Gastrocnemius medialis (tissue), 4 donors: ENCODE measurements around the gene SLC66A3. TPM values are rescaled to one million over a fixed set of nuclear protein-coding genes. Genes with fewer than 3 reads are reported as not detected.

Experiments
- ATAC-seq, 2 donors: fragments of 150-250 bp; one replicate each; pipeline ENCODE4 v1.9.1; 2016
- DNase-seq, 2 donors: peaks; one replicate each; pipeline ENCODE4 v3.0.0-alpha.2; 2019
- H3K27ac ChIP-seq, 4 donors: fragments of 200-600 bp; sonication (generic); 1 replicate in 1 of 4; 2 replicates in 3 of 4; pipeline ENCODE4 v1.5.1; 2016 to 2018; ENCODE audit warnings: mild to moderate bottlenecking in 2 of 4, moderate library complexity in 1 of 4
- H3K27me3 ChIP-seq, 3 donors: fragments of 200-600 bp; sonication (generic) in 2 of 3; 1 replicate in 1 of 3; 2 replicates in 2 of 3; pipeline versions ENCODE4 v1.5.1 to v1.6.0; 2016 to 2019; ENCODE audit warnings: mild to moderate bottlenecking in 1 of 3, moderate library complexity in 1 of 3
- H3K36me3 ChIP-seq, 2 donors: fragments of 200-600 bp; sonication (generic) in 1 of 2; one replicate each; pipeline ENCODE4 v1.5.1; 2017 to 2018
- H3K4me1 ChIP-seq, 2 donors: fragments of 200-600 bp; sonication (generic) in 1 of 2; one replicate each; pipeline ENCODE4 v1.5.1; 2016 to 2017; ENCODE audit warnings: mild to moderate bottlenecking in 2 of 2
- H3K4me3 ChIP-seq, 4 donors: fragments of 200-600 bp; sonication (generic) in 3 of 4; 1 replicate in 1 of 4; 2 replicates in 3 of 4; pipeline ENCODE4 v1.5.1; 2016 to 2019; ENCODE audit warnings: mild to moderate bottlenecking in 2 of 4
- H3K9me3 ChIP-seq, 3 donors: fragments of 200-600 bp; sonication (generic) in 2 of 3; 1 replicate in 1 of 3; 2 replicates in 2 of 3; pipeline ENCODE4 v1.5.1; 2016 to 2019
- CTCF ChIP-seq, 5 experiments: fragments of 450-650 bp in 3 of 5; fragments of 200-600 bp in 2 of 5; sonication (generic) in 2 of 5; IDR thresholded peaks in 4 of 5; conservative IDR thresholded peaks in 1 of 5; 1 replicate in 4 of 5; 2 replicates in 1 of 5; pipeline ENCODE4 v1.5.1; 2016 to 2019; ENCODE audit warnings: antibody characterized with exemption in 5 of 5, mild to moderate bottlenecking in 3 of 5, moderate library complexity in 3 of 5
- POLR2A ChIP-seq, 2 donors: fragments of 450-650 bp; IDR thresholded peaks; one replicate each; pipeline ENCODE4 v1.6.1; 2017; ENCODE audit warnings: antibody characterized with exemption in 2 of 2, mild to moderate bottlenecking in 2 of 2, moderate library complexity in 2 of 2
- in situ Hi-C, 4 donors: fragments of 200-750 bp; cut with MboI; loops; one replicate each; pipeline versions ENCODE4 v1.15.0 to v1.8.0; 2017; ENCODE audit warnings: low sequenced_read_pairs in 4 of 4
- intact Hi-C: fragments of 100-400 bp; cut with DNase I; formaldehyde crosslinking; loops from one replicate; pipeline ENCODE4 v1.15.1; 2023; ENCODE audit warnings: low total_unique reads
- total RNA-seq, 4 donors: library from RNA; depleted of rRNA; stranded (reverse); fragments of >200 nt; gene quantifications; one replicate each; pipeline versions ENCODE4 v1.1.0 to v1.2.3, GENCODE V29; 2016

The SLC66A3 gene
- total RNA-seq, 4 donors from 2014 or later = 10.6 to 29.2 (median 16.0) TPM

- TF ChIP-seq CTCF (IDR thresholded peaks at IDR 0.05 in 4 of 5, conservative IDR thresholded peaks at IDR 0.05 in 1 of 5) (no peak), POLR2A (IDR thresholded peaks at IDR 0.05) (no peak)
- ATAC-seq (no peak), DNase-seq (no peak)
- no peaks in the 10 kb centered on the region for H3K36me3 ChIP-seq
- no peaks in the 10 kb centered on the region for H3K9me3 ChIP-seq
- H3K4me3 ChIP-seq = no peak overlapping the region
- in situ Hi-C loops = loop anchor here (5.0 to 25.0 kb wide), 4 partner anchors 284 to 459 kb away; no protein-coding TSS in a partner anchor
- H3K4me1 ChIP-seq = peaks cover 9 to 11% of the 10 kb centered on the region in 2 donors
- H3K27ac ChIP-seq = no peak overlapping the region
- intact Hi-C loops = no loop called here
- H3K27me3 ChIP-seq = no peaks in the 10 kb centered on the region
Measured at GRCh38 chr2:11128243-11128951, 26.9 kb upstream of the SLC66A3 start.

- no peak for DNase-seq
- H3K4me1 ChIP-seq = peaks cover 19 to 21% of the 10 kb centered on the region in 2 donors
- H3K27ac ChIP-seq = peak overlapping the region in 1 of 4 donors; percentile 4
- H3K9me3 ChIP-seq = no peaks in the 10 kb centered on the region
- H3K36me3 ChIP-seq = no peaks in the 10 kb centered on the region
- no peaks in the 10 kb centered on the region for H3K27me3 ChIP-seq
- peak overlapping the region; percentile 34 to 51 (median 40) for H3K4me3 ChIP-seq
- no peak for ATAC-seq
- in situ Hi-C loops = loop anchor here (5.0 to 25.0 kb wide), 6 partner anchors 282 to 457 kb away; no protein-coding TSS in a partner anchor
- intact Hi-C loops = loop anchor here (5.0 to 10.0 kb wide), 3 partner anchors 105 to 452 kb away; no protein-coding TSS in a partner anchor
- TF ChIP-seq CTCF (IDR thresholded peaks at IDR 0.05 in 4 of 5, conservative IDR thresholded peaks at IDR 0.05 in 1 of 5) (peak in 1 of 5 experiments; percentile 6), POLR2A (IDR thresholded peaks at IDR 0.05) (no peak)
Measured at GRCh38 chr2:11129598-11130449, 25.4 kb upstream of the SLC66A3 start.

GRCh38 chr2:11131166-11131920, 23.9 kb upstream of the SLC66A3 start:
- no peaks in the 10 kb centered on the region for H3K27me3 ChIP-seq
- ATAC-seq (no peak), DNase-seq (no peak)
- no peaks in the 10 kb centered on the region for H3K9me3 ChIP-seq
- no peak overlapping the region for H3K4me3 ChIP-seq
- H3K36me3 ChIP-seq = no peaks in the 10 kb centered on the region
- no peak overlapping the region for H3K27ac ChIP-seq
- no peak for TF ChIP-seq CTCF (IDR thresholded peaks at IDR 0.05 in 4 of 5, conservative IDR thresholded peaks at IDR 0.05 in 1 of 5)
- TF ChIP-seq POLR2A (IDR thresholded peaks at IDR 0.05) = no peak
- in situ Hi-C loops = loop anchor here (10.0 to 25.0 kb wide), 4 partner anchors 281 to 456 kb away; no protein-coding TSS in a partner anchor
- intact Hi-C loops = loop anchor here (5.0 to 10.0 kb wide), 3 partner anchors 103 to 451 kb away; no protein-coding TSS in a partner anchor
- H3K4me1 ChIP-seq = peaks cover 19 to 21% of the 10 kb centered on the region in 2 donors

- H3K27me3 ChIP-seq = no peaks in the 10 kb centered on the region
- intact Hi-C loops = loop anchor here (1.0 to 10.0 kb wide), 5 partner anchors 23 to 450 kb away; partner anchors contain the start of gene SLC66A3
- H3K9me3 ChIP-seq = no peaks in the 10 kb centered on the region
- TF ChIP-seq CTCF (IDR thresholded peaks at IDR 0.05 in 4 of 5, conservative IDR thresholded peaks at IDR 0.05 in 1 of 5) (no peak), POLR2A (IDR thresholded peaks at IDR 0.05) (no peak)
- no peak overlapping the region for H3K27ac ChIP-seq
- H3K4me3 ChIP-seq = peak overlapping the region in 1 of 4 donors; percentile 61
- ATAC-seq = no peak
- in situ Hi-C loops = loop anchor here (10.0 to 25.0 kb wide), 4 partner anchors 280 to 455 kb away; no protein-coding TSS in a partner anchor
- DNase-seq = no peak
- H3K36me3 ChIP-seq = no peaks in the 10 kb centered on the region
- H3K4me1 ChIP-seq = peaks cover 19 to 21% of the 10 kb centered on the region in 2 donors
Measured at GRCh38 chr2:11132036-11132671, 23.1 kb upstream of the SLC66A3 start.
